K562 (cell line): ENCODE results near the gene CYP51A1. TPM values are rescaled to one million over a fixed set of nuclear protein-coding genes. Genes with fewer than 3 reads are reported as not detected.

ENCODE experiments used
- ARID3A ChIP-seq: IDR thresholded peaks from 2 replicates; pipeline ENCODE4 v1.6.1; 2012; ENCODE audit warnings: low read depth, low read length, improper control_type of control experiment, borderline replicate concordance
- CGGBP1 ChIP-seq: fragments of 250-450 bp; sonication (Bioruptor Pico); IDR thresholded peaks from 2 replicates; pipeline ENCODE4 v1.9.0; 2021; ENCODE audit warnings: mild to moderate bottlenecking
- DLX4 ChIP-seq: fragments of 250-450 bp; sonication (Bioruptor Pico); IDR thresholded peaks from 2 replicates; pipeline ENCODE4 v1.6.1; 2021; ENCODE audit warnings: mild to moderate bottlenecking
- DNMT1 ChIP-seq: fragments of 450-650 bp; IDR thresholded peaks from 2 replicates; pipeline ENCODE4 v1.6.1; 2016; ENCODE audit warnings: antibody characterized with exemption, mild to moderate bottlenecking
- HOMEZ ChIP-seq: fragments of 250-450 bp; sonication (Bioruptor Pico); IDR thresholded peaks from 2 replicates; pipeline ENCODE4 v1.4.0; 2020; ENCODE audit warnings: mild to moderate bottlenecking, moderate library complexity
- ILF3 ChIP-seq: fragments of 450-650 bp; IDR thresholded peaks from 2 replicates; pipeline ENCODE4 v1.6.1; 2018; ENCODE audit warnings: antibody characterized with exemption, mild to moderate bottlenecking, moderate library complexity, borderline replicate concordance
- JUND ChIP-seq, 2 experiments: IDR thresholded peaks; 2 replicates in 1 of 2; 3 replicates in 1 of 2; pipeline ENCODE4 v1.6.1; 2011; ENCODE audit warnings: borderline replicate concordance in 2 of 2, low read depth in 2 of 2, low read length in 2 of 2, improper control_type of control experiment in 1 of 2, missing biosample characterization in 1 of 2, missing genetic modification characterization in 1 of 2, missing genetic modification reagents in 1 of 2
- MGA ChIP-seq: fragments of 450-650 bp; IDR thresholded peaks from 2 replicates; pipeline ENCODE4 v1.6.1; 2016; ENCODE audit warnings: mild to moderate bottlenecking, moderate library complexity
- TBP ChIP-seq: optimal IDR thresholded peaks from 2 replicates; pipeline ENCODE3; 2011; ENCODE audit warnings: low read depth, low read length, improper control_type of control experiment
- TCF7L2 ChIP-seq: fragments of 150-350 bp; IDR thresholded peaks from 2 replicates; pipeline ENCODE4 v1.6.1; 2016; ENCODE audit warnings: low read depth, mild to moderate bottlenecking, low read length, moderate library complexity
- polyA plus RNA-seq, 8 experiments: library from polyadenylated mRNA; depleted of rRNA in 4 of 8; stranded (reverse) in 5 of 8; unstranded in 3 of 8; fragments of >200 nt; fragmentation: Nextera tagmentation in 2 of 8; fragmentation: Illumina TruSeq in 1 of 8; extraction: Ambion mirVana in 2 of 8; extraction: Trizol in 1 of 8; gene quantifications; 2 replicates each; pipeline versions ENCODE4 v1.2.1 to v1.2.3, GENCODE V29; 2011 to 2014; ENCODE audit warnings: inconsistent platforms in 1 of 8, missing spikeins in 1 of 8
- total RNA-seq, 7 experiments: library from RNA; depleted of rRNA in 6 of 7; stranded (reverse); fragments of >200 nt in 6 of 7; fragmentation: Illumina TruSeq in 2 of 7; extraction: Trizol in 2 of 7; gene quantifications; 2 replicates each; pipeline versions ENCODE4 v1.2.1 to v1.2.3, GENCODE V29; 2011 to 2021; ENCODE audit warnings: low replicate concordance in 1 of 7

Gene CYP51A1
- total and polyA plus RNA-seq, 9 of the 15 experiments (the other 6 are each of a cell fraction or from before 2014, with no cell fraction given) = 35.4 to 151 (median 80.3) TPM

GRCh38 chr7:92134271-92135051 lies at the start of gene CYP51A1 (continued):
- TF ChIP-seq MGA (peak; percentile 94), DLX4 (no peak), ILF3 (0 out of 2 replicates have a peak, but pooled peaks have one; percentile 9), JUND (IDR thresholded peaks at IDR 0.05; ENCODE audit: borderline replicate concordance, low read depth, low read length) (peak; percentile 35), JUND (tag; IDR thresholded peaks at IDR 0.05; ENCODE audit: borderline replicate concordance, low read depth, low read length) (peak; percentile 40; the same call in 2 of the 3 replicates), HOMEZ (CRISPR knock-in tag) (no peak), DNMT1 (no peak), TCF7L2 (no peak), ARID3A (no peak), CGGBP1 (CRISPR knock-in tag) (no peak; the same call in 1 of the 2 replicates), TBP (peak; percentile 87)
